HepG2 (cell line): ENCODE measurements around the gene TPX2. TPM values are rescaled to one million over a fixed set of nuclear protein-coding genes. Genes with fewer than 3 reads are reported as not detected.

ENCODE experiments used
- ATAC-seq: fragments of 200-7000 bp; cut with Tn5 transposase; 3 replicates; pipeline ENCODE4 v1.9.1; 2020; ENCODE audit warnings: mild to moderate bottlenecking, moderate library complexity
- BruUV-seq: library from RNA; stranded (reverse); fragments of 400-500 nt; replicated peaks from 2 replicates; lab custom pipeline; 2021; lab: Mats Ljungman, UMichigan
- CTCF ChIA-PET: fragments of 300-600 bp; formaldehyde crosslinking; extraction: SDS; loops from one replicate; lab custom pipeline; 2021; ENCODE audit warnings: low total read pairs, inconsistent platforms, low intra/inter-chr PET ratio; lab: Yijun Ruan, JAX
- POLR2A ChIA-PET: fragments of 350-600 bp; sonication (Branson Sonifier 250); formaldehyde crosslinking; loops from one replicate; lab custom pipeline; 2020; ENCODE audit warnings: antibody characterized with exemption, inconsistent platforms; lab: Yijun Ruan, JAX
- DNase-seq: peaks from one replicate; pipeline ENCODE4 v3.0.0-alpha.2; 2015; ENCODE audit warnings: low spot score
- FAIRE-seq: peaks from 3 replicates; lab custom pipeline; 2011; peaks lifted over from hg19 to GRCh38; lab: Jason Lieb, UNC
- H2AFZ ChIP-seq: one replicate; pipeline ENCODE4 v1.6.1; 2011; ENCODE audit warnings: low read length, inconsistent platforms
- H3K27ac ChIP-seq: fragments of 300-600 bp; 3 replicates; pipeline ENCODE4 v1.8.0; 2011; ENCODE audit warnings: mixed run types, mild to moderate bottlenecking, mixed read lengths, low read length, inconsistent platforms; ENCODE audit not compliant: insufficient read depth; ENCODE audit errors: extremely low read length
- H3K27me3 ChIP-seq, 2 experiments: fragments of 200-600 bp in 1 of 2; 2 replicates in 1 of 2; 3 replicates in 1 of 2; pipeline versions ENCODE4 v1.6.0 to v1.8.0; 2011; ENCODE audit warnings: low read length in 2 of 2, mild to moderate bottlenecking in 2 of 2, moderate library complexity in 2 of 2, inconsistent platforms in 1 of 2; ENCODE audit not compliant: insufficient read depth in 2 of 2, control insufficient read depth in 1 of 2
- H3K36me3 ChIP-seq, 2 experiments: fragments of 200-600 bp in 1 of 2; replicated peaks in 1 of 2; 2 replicates in 1 of 2; 3 replicates in 1 of 2; pipeline versions ENCODE4 v1.5.1 to v1.8.0; 2011; ENCODE audit warnings: low read length in 2 of 2, inconsistent platforms in 1 of 2; ENCODE audit not compliant: insufficient read depth in 2 of 2, control insufficient read depth in 1 of 2
- H3K4me1 ChIP-seq: 2 replicates; pipeline ENCODE4 v1.5.1; 2012; ENCODE audit warnings: low read length, inconsistent platforms; ENCODE audit not compliant: insufficient read depth
- H3K4me2 ChIP-seq: 2 replicates; pipeline ENCODE4 v1.6.0; 2011; ENCODE audit warnings: low read depth, low read length, inconsistent platforms
- H3K4me3 ChIP-seq, 3 experiments: fragments of 200-600 bp in 1 of 3; sonication (generic), shearing (Covaris generic) in 1 of 3; replicated peaks in 1 of 3; 2 replicates each; pipeline ENCODE4 v1.5.1; 2011 to 2016; ENCODE audit warnings: low read length in 3 of 3, inconsistent platforms in 2 of 3, low read depth in 2 of 3, mild to moderate bottlenecking in 2 of 3, control low read depth in 1 of 3, mixed read lengths in 1 of 3; ENCODE audit not compliant: insufficient read depth in 1 of 3
- H3K79me2 ChIP-seq: one replicate; pipeline ENCODE4 v1.6.1; 2011; ENCODE audit warnings: low read length, inconsistent platforms; ENCODE audit not compliant: insufficient read depth
- H3K9ac ChIP-seq: 2 replicates; pipeline ENCODE4 v1.6.0; 2011; ENCODE audit warnings: mild to moderate bottlenecking, low read depth, low read length, inconsistent platforms; ENCODE audit not compliant: insufficient read depth
- H3K9me3 ChIP-seq: 2 replicates; pipeline ENCODE4 v1.5.1; 2012; ENCODE audit warnings: mild to moderate bottlenecking, low read length
- H4K20me1 ChIP-seq: 2 replicates; pipeline ENCODE4 v1.6.0; 2011; ENCODE audit warnings: inconsistent platforms, mild to moderate bottlenecking, low read length, moderate library complexity; ENCODE audit not compliant: insufficient read depth
- ADNP ChIP-seq: sonication (generic); formaldehyde crosslinking; IDR thresholded peaks from 2 replicates; pipeline ENCODE4 v1.4.0; 2020; ENCODE audit warnings: missing genetic modification reagents
- GLI4 ChIP-seq: sonication (generic); formaldehyde crosslinking; IDR thresholded peaks from 2 replicates; pipeline ENCODE4 v1.5.1; 2020; ENCODE audit warnings: missing genetic modification reagents, mild to moderate bottlenecking, moderate library complexity, borderline replicate concordance
- KDM1A ChIP-seq: IDR thresholded peaks from 2 replicates; pipeline ENCODE4 v1.6.1; 2016; ENCODE audit warnings: missing compliant biosample characterization
- TEAD3 ChIP-seq: optimal IDR thresholded peaks from 2 replicates; pipeline ENCODE3; 2016; ENCODE audit warnings: borderline replicate concordance
- ZFP90 ChIP-seq: sonication (generic); formaldehyde crosslinking; IDR thresholded peaks from 2 replicates; pipeline ENCODE4 v1.8.0; 2022; ENCODE audit warnings: missing genetic modification reagents, mild to moderate bottlenecking, inconsistent platforms, borderline replicate concordance
- ZMYM3 ChIP-seq: sonication (generic); formaldehyde crosslinking; IDR thresholded peaks from 2 replicates; pipeline ENCODE4 v1.5.1; 2020; ENCODE audit warnings: mild to moderate bottlenecking, missing genetic modification reagents
- ZNF280B ChIP-seq: sonication (generic); formaldehyde crosslinking; IDR thresholded peaks from 2 replicates; pipeline ENCODE4 v1.5.0; 2020; ENCODE audit warnings: missing genetic modification reagents, mild to moderate bottlenecking, borderline replicate concordance
- ZNF597 ChIP-seq: sonication (generic); formaldehyde crosslinking; IDR thresholded peaks from 2 replicates; pipeline ENCODE4 v1.5.0; 2020; ENCODE audit warnings: missing genetic modification reagents
- ZNF629 ChIP-seq: sonication (generic); formaldehyde crosslinking; conservative IDR thresholded peaks from 2 replicates; pipeline ENCODE4 v1.5.0; 2020; ENCODE audit warnings: missing genetic modification reagents
- ZSCAN5A ChIP-seq: sonication (generic); formaldehyde crosslinking; IDR thresholded peaks from 2 replicates; pipeline ENCODE4 v1.8.0; 2022; ENCODE audit warnings: mild to moderate bottlenecking, missing genetic modification reagents, borderline replicate concordance
- WGBS: methylation state at CpG from one replicate; pipeline ENCODE4 v1.1.6; 2017; ENCODE audit warnings: low lambda C conversion rate; 5-methylcytosine and 5-hydroxymethylcytosine counted together
- in situ Hi-C: cut with HindIII; loops from 2 replicates; pipeline ENCODE4 v1.10.0; 2017; ENCODE audit warnings: low pct_unique_long_range_greater_than_20kb; ENCODE audit not compliant: extremely low pct_ligation_motif_present
- intact Hi-C: fragments of 100-400 bp; cut with micrococcal nuclease; formaldehyde crosslinking; loops from one replicate; pipeline ENCODE4 v1.10.0; 2022; ENCODE audit not compliant: unreplicated experiment
- polyA plus RNA-seq, 8 experiments: library from polyadenylated mRNA; depleted of rRNA in 3 of 8; stranded (reverse) in 7 of 8; unstranded in 1 of 8; fragments of >200 nt; fragmentation: Illumina TruSeq in 4 of 8; extraction: Trizol in 4 of 8; gene quantifications; 2 replicates each; pipeline versions ENCODE4 v1.2.1 to v1.2.3, GENCODE V29; 2011 to 2016; ENCODE audit warnings: low read depth in 4 of 8, missing spikeins in 1 of 8, mixed read lengths in 1 of 8; ENCODE audit not compliant: insufficient read depth in 1 of 8
- total RNA-seq, 5 experiments: library from RNA; depleted of rRNA; stranded (reverse); fragments of >200 nt; fragmentation: Illumina TruSeq; extraction: Trizol; gene quantifications; 2 replicates each; pipeline ENCODE4 v1.2.3, GENCODE V29; 2016; ENCODE audit warnings: low read depth in 1 of 5
- TF ChIP-seq, protein P1 (sequence below): sonication (generic); formaldehyde crosslinking; IDR thresholded peaks from 2 replicates; pipeline ENCODE4 v1.8.1; 2023; ENCODE audit warnings: mild to moderate bottlenecking, moderate library complexity, missing genetic modification reagents

The TPX2 gene
- total and polyA plus RNA-seq, 2 of the 13 experiments (the other 11 are each of a cell fraction or from before 2014, with no cell fraction given) = 34.3 to 124 TPM

GRCh38 chr20:31838646-31839292, 99.7 kb downstream of the TPX2 start (continued):
- TF ChIP-seq ZNF280B (CRISPR knock-in tag) (no peak), GLI4 (CRISPR knock-in tag) (no peak), TEAD3 (CRISPR knock-in tag) (no peak)
- TF ChIP-seq, all 625 proteins: peak for 0

- ATAC-seq (no peak), FAIRE-seq (no peak), DNase-seq (no peak)
- Histone ChIP-seq H3K27ac (no peak overlapping the region), H3K4me3 (no peak overlapping the region), H3K4me1 (peaks cover 24% of the 10 kb centered on the region), H3K79me2 (no peaks in the 10 kb centered on the region), H4K20me1 (no peaks in the 10 kb centered on the region), H3K9ac (no peak overlapping the region), H3K9me3 (no peaks in the 10 kb centered on the region), H3K36me3 (no peaks in the 10 kb centered on the region), H3K4me2 (no peak overlapping the region), H3K27me3 (peaks cover 11 to 46% of the 10 kb centered on the region in 2 experiments; a peak in 4 of 5 replicates), H2AFZ (no peak overlapping the region)
- WGBS = 10% methylated on average over 5 of the region's 5 CpGs
- in situ Hi-C loops (no loop called here), intact Hi-C loops (no loop called here)
- BruUV-seq = no TSS peak
- POLR2A ChIA-PET = no interaction called here
- CTCF ChIA-PET = no interaction called here
- TF ChIP-seq ZFP90 (CRISPR knock-in tag) (no peak), ZMYM3 (CRISPR knock-in tag) (peak; percentile 67), ZNF629 (CRISPR knock-in tag) (peak; percentile 93), KDM1A (CRISPR knock-in tag) (0 out of 2 replicates have a peak, but pooled peaks have one; percentile 12), ADNP (CRISPR knock-in tag) (0 out of 2 replicates have a peak, but pooled peaks have one; percentile 50), ZNF597 (CRISPR knock-in tag) (no peak), ZSCAN5A (no peak)
- TF ChIP-seq, protein P1, sequence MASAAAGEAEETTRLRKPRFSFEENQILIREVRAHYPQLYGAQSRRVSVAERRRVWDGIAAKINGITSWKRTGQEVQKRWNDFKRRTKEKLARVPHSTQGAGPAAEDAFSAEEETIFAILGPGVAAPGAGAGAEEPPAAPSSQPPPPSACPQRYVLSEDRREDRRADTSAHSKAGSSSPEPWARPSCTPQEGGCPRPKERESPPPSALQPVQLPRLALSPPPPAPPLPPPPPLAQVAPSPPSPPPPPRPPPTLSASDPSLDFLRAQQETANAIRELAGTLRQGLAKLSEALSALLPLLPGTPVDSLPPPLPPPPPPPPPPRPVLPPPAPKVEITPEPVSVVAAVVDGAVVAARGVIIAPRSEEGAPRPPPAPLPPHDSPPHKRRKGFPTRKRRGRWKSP = no peak
Measured at GRCh38 chr20:31839782-31840487, 100.8 kb downstream of the TPX2 start.
